NCI-H2227 treated with DMSO at 0.1 percent for 48 hours (cell line): ENCODE data around the gene ZFP92.
"Not testable (repeated sequence)": the region's sequence is repeated elsewhere in the genome, so short reads cannot be mapped to it uniquely, and the experiment has no call there.

Experiments
- DNase-seq: peaks from one replicate; lab custom pipeline; 2025; lab: John Stamatoyannopoulos, UW

ZFP92 gene

DNA sequence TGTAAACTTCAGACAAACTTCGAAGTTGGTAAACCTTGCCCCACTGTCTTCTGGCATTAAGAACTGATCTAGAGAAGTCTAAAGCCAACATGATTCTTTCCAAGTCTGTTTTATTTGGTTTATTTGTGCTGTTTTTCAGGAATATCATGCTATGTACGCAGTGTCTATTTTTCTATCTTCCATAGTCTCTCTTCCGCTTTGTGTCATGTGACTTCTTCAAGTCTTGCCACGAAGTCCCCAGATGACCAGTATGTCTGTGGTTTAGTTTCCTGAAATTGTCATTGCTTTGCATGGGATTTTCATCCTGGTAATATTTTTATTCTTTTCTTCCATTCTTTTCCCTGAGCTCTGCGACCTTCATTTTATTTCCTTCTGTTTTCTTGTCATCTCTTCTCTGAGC lies 25.2 kb upstream of the ZFP92 start:
- DNase-seq: no peak

DNA sequence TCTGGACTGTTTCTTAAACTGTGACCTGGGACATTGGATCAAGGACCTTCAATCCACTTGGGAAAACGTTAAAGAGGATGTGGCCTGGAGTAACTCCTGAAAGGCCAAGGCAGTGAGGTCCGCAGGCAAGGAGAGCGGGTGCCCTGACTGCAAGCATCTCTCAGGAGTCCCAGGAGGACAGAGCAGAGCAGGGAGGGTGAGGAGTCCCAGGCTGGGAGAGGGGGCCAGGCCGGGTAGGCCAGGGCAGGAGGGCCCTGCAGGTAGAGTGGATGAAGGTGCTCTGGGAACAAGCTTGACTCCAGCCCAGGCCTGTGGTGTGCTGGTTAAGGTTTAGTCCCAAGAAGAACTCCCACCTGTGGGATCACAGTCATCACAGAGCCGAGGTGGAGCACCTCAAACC lies 23.9 kb upstream of the ZFP92 start:
- no peak for DNase-seq

DNA sequence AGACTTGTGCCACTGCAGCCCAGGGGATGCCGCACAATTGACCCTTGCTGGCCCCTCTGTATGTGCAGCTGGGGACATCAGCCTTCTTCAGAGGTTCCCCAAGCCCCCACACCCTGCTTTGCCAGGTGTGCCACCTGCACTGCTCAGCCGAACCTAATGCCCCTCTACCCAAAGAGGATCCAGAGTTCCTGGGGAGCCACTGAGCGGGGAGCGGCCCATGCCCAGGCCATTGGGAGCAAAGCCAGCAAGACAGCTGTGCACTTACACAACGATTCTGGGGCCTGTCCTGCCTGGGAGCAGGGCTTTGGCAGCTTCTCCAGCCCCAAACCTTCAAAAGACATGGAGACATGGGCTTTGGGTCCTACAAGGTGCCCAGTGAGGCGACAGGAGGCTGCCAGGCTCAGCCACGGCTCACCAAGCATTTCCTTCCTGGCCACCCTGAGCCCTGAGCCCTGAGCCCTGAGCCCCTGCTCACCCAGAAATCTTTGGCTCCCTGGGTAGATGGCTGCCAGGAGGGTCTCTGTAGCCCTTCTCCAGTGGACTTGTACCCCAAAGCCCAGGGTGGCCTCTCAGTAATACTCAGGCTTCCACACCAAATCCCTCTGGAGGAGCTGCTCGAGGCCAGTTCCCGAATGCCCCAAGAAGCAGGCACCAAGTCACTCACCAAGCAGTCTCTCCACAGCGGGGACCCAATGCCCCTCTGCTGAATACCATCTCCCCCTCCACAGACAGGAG lies 23.1 kb upstream of the ZFP92 start:
- no peak for DNase-seq

DNA sequence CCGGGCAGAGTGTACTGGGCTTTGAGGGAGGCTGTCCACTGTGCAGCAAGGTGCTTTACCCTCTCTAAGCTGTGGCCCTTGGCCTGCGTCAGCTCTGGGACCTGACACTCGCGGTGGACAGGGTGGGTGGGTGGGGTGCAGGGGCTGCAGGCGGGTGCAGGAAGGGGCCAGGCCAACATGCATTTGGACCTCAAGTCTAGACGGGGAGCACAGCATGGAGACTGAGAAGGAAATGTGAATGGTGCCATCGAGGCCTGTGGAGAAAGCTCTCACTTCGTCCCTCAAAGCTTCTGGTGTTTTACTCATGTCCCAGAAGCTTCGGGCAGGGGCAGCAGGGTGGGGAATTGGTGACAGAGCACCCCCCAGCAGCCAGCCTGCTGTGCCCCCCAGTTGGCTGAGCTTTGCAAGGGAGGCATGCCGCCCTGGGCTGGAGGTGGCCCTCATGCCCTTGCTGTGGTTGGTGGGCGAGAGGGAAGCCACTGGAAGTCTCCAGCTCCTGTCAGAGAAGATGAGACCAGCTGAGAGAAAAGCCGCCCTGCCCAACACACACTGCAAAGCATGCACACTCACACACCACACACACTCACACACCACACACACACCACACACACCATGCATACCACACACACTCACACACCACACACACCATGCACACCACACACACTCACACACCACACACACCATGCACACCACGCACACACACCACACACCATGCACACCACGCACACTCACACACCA lies 22.4 kb upstream of the ZFP92 start:
- no peak for DNase-seq

DNA sequence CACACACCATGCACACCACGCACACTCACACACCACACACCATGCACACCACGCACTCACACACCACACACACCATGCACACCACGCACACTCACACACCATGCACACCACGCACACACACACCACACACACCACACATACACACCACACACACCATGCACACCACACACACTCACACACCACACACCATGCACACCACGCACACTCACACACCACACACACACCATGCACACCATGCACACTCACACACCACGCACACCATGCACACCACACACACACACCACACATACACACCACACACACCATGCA lies 21.9 kb upstream of the ZFP92 start:
- not testable (repeated sequence) for DNase-seq

DNA sequence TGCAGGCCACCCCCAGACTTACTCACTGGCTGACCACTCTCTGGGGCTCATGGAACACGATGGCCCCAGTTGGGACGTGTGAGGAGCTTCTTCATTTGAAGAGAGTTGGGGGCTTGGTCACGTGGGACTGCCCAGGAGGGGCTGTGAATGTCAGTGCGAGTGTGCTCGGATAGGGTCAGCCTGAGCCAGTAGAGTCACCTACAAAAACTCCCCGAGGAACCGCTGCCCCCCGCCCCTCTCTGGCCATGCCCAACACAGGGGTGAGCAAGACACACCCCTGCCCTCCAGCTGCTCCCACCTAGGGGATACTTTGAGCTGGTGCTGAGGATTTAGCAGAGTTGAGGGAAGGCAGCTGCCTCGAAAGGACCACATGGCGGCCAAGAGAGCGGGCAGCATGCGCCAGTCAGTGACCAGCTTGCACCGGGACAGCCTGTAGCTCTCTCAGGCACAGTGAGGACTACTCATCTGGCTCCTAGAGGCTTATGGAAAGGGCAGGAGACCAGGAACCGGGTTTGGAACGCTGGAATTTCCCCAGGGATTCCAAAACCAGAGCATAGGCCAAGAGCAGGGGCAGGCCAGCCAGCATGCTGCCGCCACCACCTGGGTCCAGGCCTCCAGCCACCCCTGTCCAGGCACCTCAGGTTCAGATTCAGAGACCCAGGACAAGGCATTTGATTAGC lies 18.5 kb upstream of the ZFP92 start:
- no peak for DNase-seq

DNA sequence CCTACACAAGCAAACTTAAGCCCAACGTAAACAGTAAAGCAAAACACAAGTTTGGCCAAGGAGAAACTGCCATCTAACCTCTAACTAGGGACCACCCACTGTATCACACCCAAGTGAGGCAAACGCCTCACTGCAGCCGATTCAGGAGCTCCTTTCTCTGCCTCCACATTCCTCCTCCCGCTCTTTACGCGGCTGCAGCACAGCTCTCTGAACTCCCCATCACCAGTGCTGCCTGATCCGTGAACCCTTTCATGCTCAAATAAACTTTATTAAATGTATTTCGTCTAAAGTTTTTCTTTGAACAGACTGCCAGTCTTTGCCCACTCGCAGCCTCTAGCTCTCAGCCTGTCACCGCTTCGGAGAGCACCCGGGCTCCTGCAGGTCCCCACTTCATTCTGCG lies 16.7 kb upstream of the ZFP92 start:
- no peak for DNase-seq

DNA sequence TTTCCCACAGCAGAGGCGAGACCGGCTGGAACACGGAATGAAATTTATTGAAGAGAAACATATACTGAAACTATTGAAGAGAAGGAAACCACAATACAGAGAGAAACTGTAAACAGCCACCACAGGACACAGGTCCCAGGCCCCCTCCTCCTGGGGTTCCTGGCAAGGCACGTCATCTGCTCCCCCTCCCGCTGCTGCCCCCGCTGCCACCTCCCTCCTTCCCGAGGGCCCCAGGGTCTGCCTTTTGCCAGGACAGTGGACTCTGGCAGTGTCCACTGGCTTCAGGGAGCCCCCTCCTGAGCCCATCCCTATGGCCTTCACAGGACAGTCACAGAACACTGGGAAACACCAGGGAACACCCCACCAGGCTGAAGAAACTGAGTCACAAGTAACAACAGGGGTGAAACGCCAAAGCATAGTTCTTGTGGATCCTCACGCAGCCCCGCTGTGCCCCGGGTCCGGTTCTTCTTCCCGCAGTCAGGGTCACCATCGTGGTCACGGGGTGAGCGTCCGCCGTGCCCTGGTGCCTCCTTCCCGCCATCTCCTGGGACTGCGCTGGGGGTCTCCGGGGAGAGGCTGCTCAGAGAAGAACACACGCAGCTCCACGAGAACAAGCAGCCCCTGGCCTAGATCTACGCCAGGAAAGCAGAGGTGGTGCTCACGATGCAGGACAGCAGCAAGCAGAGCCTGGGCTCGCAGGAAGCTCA lies 15.5 kb upstream of the ZFP92 start:
- no peak for DNase-seq

DNA sequence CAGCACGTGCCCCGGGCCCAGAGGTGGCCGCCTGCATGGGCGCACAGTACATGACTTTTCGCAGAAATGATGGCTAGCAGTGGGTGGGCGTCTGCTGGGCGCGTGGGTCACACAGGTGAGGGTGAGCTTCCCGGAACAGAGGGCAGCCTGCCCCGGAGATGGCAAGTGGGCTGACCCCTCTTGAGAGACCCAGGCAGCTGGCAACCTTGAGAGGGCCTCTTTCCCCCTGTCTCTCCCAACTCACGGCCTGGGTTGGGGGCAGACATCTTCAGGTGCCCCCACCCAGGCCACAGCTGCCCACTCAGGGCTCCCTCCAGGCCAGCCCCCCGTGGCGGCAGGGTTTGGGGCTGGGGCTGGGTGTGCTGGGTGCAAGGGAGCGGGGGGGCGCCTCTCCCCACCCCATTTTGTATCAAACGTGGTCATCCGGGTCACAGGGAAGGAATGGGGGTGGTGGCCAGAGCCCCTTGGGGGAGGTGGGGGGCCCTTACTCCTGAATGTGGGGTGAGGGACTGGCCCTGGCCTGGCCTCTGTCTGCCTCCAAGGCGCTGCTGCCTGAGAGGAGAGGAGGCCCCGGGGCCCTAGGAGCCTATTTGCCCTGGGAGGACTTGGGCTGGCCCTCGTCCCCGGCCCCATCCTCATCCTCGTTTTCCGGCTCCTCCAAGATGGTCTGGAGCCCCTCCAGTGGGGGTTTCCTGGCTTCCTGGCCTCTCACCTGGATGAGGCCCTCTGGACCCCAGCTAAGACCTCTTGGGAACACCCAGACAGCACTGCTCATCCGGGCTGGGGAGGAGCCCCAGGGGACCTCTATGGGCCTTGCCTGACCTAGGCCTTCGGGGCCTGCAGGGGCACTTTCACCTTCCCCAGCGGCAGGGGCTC lies 14.7 kb upstream of the ZFP92 start:
- no peak for DNase-seq

DNA sequence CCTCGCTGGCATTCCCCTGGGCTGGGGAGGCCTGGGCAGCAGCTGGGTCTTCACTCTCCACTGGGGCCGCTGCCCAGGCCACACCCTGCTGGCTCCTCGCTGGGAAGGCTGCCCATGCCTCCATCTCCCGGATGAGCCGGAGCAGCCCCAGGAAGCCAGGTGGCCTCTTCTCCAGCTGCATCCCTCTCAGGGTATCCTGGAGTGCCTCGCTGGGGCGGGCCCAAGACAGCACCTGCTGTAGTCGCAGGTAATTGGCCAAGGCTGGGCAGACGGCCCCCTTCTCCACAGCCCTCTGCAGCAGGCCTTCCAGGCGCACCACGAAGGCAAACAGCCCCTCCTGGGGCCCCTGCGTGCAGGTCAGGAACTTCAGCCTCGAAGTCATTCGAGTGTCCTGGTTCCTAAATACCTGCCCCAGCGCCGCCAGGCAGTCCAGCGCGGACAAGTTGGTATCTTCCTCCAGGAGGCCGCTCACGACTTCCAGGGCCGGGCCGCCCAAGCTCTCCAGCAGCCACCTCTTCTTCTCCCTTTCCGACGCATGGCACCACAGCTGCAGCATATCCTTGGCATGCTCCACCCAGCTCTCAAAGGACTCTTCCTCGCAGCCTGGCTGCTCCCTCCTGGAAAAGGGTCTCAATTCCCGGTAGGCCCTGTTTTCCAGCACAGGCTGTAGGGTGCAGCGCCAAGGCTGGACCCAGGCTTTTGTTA lies 13.9 kb upstream of the ZFP92 start:
- no peak for DNase-seq

DNA sequence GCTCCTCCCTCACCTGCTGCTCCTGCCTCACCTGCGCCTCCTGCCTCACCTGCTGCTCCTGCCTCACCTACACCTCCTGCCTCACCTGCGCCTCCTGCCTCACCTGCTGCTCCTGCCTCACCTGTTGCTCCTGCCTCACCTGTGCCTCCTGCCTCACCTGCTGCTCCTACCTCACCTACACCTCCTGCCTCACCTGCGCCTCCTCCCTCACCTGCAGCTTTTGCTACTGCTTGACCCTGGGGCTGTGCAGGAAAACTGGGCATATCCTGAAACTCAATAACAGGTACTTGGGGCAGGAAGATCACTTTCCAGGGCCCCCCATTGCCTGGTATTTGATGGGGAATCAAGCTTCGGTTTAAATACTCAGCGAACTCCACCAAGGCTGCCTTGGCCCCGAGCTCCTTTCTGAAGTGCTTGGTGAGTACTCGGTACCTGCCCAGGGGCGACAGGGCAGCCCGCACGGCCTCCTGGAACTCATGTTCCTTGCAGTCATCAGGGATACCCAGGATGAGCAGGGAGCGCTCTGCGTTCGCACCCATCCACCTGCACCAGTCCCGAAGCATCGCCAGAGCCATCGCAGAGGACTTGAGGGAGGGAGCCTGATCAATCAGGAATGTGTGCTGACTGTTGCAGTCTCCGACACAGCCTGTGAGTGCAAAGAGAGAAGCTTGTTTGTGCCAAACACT lies 12.9 kb upstream of the ZFP92 start:
- DNase-seq: no peak

DNA sequence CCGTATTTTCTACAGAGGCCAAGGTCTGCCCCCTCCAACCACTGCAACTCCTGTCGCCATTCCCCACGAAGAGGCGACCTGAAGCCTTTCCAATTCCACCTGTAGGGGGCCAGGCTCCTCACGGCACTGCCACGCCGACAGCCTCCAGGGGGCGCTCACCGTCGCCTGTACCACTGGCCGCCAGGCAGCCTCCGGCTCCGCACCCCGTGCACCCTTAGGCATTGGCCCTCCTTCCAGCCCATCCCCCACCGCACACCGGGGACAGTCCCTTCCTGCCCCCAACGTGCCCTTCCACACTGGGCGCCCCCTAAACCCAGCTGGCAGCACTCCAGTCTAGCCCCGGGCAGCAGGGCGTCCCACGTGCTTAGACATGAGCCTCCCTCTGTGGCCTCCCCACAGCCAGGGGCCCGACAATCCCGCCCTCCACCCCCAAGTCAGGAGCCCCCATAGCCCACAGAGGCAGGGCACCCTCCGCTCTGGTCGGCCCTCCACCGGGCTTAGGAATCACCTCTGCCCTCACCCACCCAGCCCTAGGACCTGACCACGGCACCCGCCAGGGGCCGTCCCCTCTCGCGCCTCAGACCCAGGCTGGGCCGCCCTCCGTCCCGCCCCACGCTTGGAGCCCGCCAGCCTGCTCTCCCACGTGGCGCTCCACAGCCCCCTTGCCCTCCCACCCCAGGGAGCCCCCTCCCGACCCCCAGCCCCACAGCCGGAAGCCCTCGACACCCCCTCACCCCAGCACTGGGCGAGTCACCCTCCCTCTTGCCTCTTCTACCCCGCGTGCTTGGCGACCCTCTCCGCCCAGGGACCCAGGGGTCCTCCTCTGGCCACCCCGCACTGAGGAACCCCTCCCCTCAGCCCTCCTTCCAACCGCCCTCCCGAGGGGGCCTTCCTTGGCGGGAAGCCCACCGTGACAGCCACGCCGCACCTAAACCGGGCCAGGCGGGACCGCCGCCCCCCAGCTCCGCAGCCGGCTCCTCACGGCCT lies 10.8 kb upstream of the ZFP92 start:
- DNase-seq: no peak

DNA sequence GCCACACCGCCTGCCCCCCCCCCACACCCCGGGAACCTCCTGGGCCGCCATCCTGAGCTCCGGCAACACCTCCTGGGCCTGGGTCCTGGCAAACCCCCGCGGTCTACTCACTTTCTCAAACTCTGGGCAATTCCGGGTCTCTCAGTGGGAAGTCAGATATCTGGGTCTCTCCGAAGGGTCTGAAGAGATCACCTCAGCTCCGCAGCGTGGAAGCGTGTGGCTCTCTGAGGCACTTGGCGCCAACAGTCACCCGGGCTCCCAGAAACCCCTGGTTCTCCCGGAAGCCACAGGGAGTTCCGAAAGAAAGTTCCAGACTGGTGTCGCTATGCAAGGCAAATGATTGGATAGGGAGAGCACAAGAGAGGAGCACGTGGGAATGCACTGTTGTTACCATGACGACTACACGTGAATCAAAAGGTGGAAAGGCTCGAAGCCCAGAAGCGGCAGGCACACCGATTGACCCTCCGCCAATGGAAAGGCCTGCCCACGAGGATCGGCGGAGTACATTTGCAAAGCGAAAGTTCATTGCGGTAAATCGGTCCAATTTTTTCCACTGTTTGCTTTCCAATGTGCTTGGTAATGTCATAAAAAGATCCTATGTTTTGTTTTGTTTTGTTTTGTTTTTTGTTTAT lies 10.0 kb upstream of the ZFP92 start, which contains the start of gene PNMA6E:
PNMA6E (minus strand) TSS at position 218 of the 632 bp plus-strand sequence. CDS start 2,501 bp downstream, outside the sequence.
- no peak for DNase-seq

DNA sequence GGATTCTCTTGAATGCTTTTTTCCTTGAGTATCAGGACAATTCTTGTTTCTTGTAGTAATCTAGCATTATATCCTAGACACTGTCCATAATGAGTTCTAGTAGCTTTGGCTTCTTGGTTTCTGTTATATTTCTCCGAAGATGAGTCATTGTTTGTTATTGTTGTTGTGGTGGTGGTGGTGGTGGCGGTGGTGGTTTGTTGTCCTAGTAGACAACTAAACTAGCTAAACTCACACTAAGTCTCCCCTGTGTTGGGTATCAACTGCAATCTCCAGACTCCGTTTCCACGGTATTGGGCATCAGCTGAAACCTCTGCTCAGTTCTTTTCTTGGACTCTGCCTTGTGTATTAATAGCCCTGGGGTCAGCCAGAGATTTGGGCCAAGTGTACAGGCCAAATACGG lies 6.9 kb upstream of the ZFP92 start:
- DNase-seq: not testable (repeated sequence)

DNA sequence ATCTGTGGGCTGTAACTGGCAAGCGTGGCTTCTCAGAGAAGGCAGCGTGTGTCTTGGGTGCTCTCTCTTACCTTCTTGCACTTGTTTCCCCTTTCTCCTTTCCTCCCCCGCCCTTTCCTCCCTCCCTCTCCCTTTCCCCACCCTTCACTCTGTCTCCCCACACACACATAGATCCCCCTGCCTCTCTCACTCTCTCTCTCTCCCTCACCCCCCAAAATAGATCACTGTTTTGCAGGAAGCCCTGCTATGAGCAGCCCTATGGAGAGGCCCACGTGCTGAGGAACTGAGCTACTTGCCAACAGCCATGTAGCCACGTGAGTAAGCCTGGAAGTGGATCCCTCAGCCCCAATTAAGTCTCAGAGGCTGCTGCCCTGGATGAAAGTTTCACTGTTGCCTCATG lies 5.8 kb upstream of the ZFP92 start:
- no peak for DNase-seq

DNA sequence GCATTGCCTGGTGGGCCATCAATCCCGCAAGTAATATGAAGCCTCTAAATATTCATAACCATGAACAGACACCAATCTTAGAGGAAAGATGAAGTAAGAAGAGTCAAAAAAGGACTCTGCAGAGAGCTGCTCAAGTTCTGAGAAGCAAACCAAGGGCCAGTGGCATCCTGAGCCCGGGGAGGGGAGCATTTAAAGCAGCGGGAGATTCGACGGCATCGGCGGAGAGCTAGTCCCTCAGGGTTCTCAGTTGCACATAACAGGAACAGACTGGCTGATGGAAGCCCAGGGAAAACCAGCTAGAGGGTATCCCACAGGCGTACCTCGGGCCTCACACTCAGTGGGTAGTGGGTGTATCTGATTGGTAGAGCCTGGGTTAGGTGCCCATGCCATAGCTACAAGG lies 5.3 kb upstream of the ZFP92 start:
- DNase-seq: no peak

DNA sequence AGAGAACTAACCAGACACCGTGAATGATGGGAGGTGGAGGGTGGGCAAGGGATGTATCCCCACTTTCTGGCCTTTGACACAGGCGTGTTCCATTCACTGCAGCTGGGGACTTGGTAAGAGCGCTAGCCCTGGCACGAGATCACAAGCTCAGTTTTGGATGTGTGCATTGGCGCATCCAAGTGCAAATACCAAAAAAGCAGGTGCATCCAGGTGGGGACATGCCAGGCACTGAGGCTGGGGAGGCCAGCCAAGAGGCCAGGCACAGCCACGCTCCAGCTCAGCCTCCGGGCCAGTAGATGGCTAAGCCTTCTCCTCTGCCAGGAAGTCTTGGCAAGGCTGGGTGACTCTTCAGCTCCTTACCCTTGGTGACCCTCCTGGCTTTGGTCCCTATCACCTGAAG lies 4.4 kb upstream of the ZFP92 start:
- no peak for DNase-seq

DNA sequence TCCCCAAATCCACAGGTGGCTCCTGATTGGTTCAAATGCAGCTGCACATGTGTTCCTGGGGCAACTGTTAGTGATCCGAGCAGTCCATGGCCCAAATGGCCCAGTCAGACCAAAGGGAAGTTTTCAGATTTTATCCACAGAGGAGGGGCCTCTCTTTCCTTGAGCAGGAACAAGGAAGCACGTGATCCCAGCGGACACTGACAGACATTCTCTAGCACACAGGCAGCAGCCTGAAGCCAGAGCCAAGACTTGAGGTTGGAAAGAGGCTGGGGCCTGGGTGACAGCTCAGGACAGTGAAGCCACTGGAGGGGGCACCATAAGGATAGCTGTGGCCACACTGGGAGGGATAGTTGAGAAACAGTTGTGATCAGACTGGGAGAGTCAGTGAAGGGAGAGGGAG lies 3.5 kb upstream of the ZFP92 start:
- DNase-seq: no peak
